Muscle layer of duodenum (tissue), 2 donors: Measurements from ENCODE around the gene SAMD13.
A peak's percentile ranks its signal among the peaks of the same experiment; 100 is the strongest.
"Not testable (repeated sequence)": the region's sequence is repeated elsewhere in the genome, so short reads cannot be mapped to it uniquely, and the experiment has no call there.

Source experiments
- H3K27ac ChIP-seq: one replicate; pipeline ENCODE4 v1.7.0; 2013; ENCODE audit warnings: mild to moderate bottlenecking, low read length
- H3K27me3 ChIP-seq: one replicate; pipeline ENCODE4 v1.7.0; 2013; ENCODE audit warnings: low read depth, mild to moderate bottlenecking, control low read depth, low read length
- H3K36me3 ChIP-seq, 2 donors: one replicate each; pipeline ENCODE4 v1.7.0; 2013; ENCODE audit warnings: low read length in 2 of 2, control low read depth in 1 of 2, mild to moderate bottlenecking in 1 of 2; ENCODE audit not compliant: insufficient read depth in 2 of 2, control insufficient read depth in 1 of 2
- H3K4me1 ChIP-seq, 2 donors: one replicate each; pipeline ENCODE4 v1.7.0; 2013; ENCODE audit warnings: low read length in 2 of 2, mild to moderate bottlenecking in 2 of 2, control low read depth in 1 of 2, moderate library complexity in 1 of 2; ENCODE audit not compliant: insufficient read depth in 2 of 2, control insufficient read depth in 1 of 2
- H3K4me3 ChIP-seq, 2 donors: one replicate each; pipeline ENCODE4 v1.7.0; 2013; ENCODE audit warnings: low read length in 2 of 2, low read depth in 1 of 2, mild to moderate bottlenecking in 1 of 2
- H3K9me3 ChIP-seq, 2 donors: one replicate each; pipeline ENCODE4 v1.7.0; 2013; ENCODE audit warnings: low read length in 2 of 2, control low read depth in 1 of 2, mild to moderate bottlenecking in 1 of 2; ENCODE audit not compliant: control insufficient read depth in 1 of 2
- donor health status: healthy.

The SAMD13 gene

DNA sequence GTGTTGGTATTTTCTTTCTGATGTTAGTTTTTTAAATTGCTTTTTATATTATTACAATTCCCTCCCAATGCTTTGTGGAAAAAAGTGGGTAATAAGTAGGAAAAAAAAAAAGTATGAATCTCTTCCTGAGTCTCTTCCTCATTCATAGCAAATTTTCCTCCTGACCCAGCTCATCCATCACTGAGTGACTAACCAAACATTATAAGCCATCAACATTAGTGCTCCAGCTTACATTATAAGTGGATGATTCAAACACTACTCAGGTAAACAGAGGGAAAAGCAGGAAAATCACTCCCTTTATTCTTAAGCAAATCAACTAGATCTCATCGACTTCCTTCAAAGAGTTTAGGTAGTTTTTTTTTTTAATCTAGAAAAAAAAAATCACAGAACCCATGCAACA lies 15.4 kb upstream of the SAMD13 start:
- H3K27me3 ChIP-seq: no peaks in the 10 kb centered on the region
- H3K4me1 ChIP-seq: no peaks in the 10 kb centered on the region
- H3K4me3 ChIP-seq: no peak overlapping the region
- H3K27ac ChIP-seq: no peak overlapping the region
- no peaks in the 10 kb centered on the region for H3K36me3 ChIP-seq
- peaks cover 0 to 17% of the 10 kb centered on the region in 2 donors for H3K9me3 ChIP-seq

DNA sequence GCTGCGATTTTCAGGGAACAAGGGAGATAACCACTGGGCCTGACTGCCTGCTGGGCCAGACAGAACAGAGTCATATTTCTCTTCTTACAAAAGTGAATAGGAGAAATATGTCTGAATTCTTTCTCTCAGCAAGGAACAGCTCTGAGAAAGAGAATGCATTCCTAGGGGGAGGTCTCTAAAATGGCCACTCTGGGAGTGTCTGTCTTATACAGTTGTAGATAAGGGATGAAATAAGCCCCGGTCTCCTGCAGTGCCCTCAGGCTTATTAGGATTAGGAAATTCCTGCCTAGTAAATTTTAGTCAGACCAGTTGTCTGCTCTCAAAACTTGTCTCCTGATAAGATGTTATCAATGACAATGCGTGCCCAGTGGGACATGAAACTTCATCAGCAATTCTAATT lies 14.1 kb upstream of the SAMD13 start:
- H3K36me3 ChIP-seq, H3K4me3 ChIP-seq, H3K27ac ChIP-seq, H3K4me1 ChIP-seq, H3K27me3 ChIP-seq: not testable (repeated sequence)
- H3K9me3 ChIP-seq: peaks cover 0 to 17% of the 10 kb centered on the region in 2 donors

DNA sequence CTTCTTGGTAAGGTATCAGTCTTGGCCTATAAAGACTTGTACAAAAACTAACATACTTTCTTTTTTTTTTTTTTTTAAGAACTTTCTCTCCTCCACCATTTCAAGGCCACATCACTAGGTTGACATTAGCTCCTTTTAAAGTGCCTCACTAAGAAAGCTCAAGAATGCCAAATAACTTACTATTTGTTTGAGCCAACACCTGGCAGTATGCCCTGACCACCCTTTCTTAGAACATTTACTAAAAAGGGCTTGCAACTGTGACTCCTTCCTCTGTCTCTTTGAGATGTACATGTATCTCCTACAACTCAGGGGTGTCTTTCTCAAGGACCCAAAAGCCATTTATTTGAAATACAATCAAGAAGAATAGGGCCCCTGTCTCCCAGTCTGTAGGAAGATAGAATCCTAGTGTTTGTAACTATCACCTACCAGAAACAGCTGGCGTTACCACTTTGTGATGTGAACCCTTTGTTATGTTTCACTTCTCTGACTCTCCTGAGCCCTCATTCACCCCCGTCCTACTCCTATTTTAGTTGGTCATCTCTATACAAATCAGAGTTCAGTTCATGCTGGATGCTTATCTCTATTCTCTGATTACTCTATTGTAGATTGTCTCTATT lies 12.2 kb upstream of the SAMD13 start:
- Histone ChIP-seq H3K27me3 (no peaks in the 10 kb centered on the region), H3K4me3 (no peak overlapping the region), H3K4me1 (no peaks in the 10 kb centered on the region), H3K9me3 (peaks cover 0 to 17% of the 10 kb centered on the region in 2 donors), H3K27ac (no peak overlapping the region), H3K36me3 (no peaks in the 10 kb centered on the region)

DNA sequence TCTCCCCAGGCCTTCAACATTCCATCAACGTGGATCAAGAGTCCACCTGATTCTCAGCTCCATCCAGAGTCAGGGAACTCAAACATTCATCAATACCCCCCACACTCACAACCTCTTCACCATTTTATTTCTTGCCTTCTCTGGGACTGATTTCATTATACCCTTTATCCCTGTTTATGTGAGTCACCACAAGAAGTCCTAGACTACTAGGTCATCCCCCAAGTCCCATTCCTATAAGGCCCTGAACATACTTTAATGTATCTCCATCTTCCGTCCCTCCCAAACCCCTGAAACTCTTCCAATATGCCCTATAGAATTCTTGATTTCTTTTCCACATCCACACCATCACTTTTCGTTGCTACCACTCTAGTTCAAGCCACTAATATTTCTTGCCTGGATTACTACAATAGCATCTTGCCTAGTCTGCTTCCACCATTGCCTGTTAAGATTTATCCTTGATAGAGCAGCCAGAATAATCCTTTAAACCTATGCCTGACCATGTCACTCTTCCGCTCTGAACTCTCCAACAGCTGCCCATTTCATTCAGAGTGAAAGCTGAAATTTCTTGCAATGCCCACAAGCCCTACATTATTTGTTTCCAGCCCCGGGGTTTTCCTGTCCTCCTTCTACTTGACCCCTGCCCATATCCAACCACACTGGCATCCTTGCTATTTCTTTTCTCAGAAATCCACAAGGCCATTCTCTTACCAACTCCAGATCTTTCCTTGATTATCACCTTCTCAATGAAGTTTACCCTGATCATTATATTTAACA lies 9.4 kb upstream of the SAMD13 start:
- no peak overlapping the region for H3K27ac ChIP-seq

DNA sequence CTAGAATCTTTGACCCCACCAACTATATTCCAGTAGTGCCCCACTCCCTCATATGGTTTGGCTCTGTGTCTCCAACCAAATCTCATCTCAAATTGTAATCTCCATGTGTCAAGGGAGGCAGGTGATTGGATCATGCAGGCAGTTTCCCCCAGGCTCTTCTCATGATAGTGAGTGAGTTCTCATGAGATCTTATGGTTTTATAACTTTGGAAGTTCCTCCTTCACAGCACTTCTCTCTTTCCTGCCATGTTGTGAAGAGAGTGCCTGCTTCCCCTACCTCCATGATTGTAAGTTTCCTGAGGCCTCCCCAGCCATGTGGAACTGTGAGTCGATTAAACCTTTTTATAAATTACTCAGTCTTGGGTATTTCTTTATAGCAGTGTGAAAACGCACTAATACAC lies 7.7 kb upstream of the SAMD13 start:
- Histone ChIP-seq H3K27ac (no peak overlapping the region), H3K27me3 (no peaks in the 10 kb centered on the region), H3K9me3 (peaks cover 2 to 6% of the 10 kb centered on the region in 2 donors), H3K36me3 (no peaks in the 10 kb centered on the region), H3K4me3 (no peak overlapping the region), H3K4me1 (no peaks in the 10 kb centered on the region)

More for the DNA sequence above, 9.4 kb upstream of the SAMD13 start:
- H3K9me3 ChIP-seq: peaks cover 6 to 12% of the 10 kb centered on the region in 2 donors
- H3K27me3 ChIP-seq: no peaks in the 10 kb centered on the region
- H3K4me1 ChIP-seq: no peaks in the 10 kb centered on the region
- H3K36me3 ChIP-seq: no peaks in the 10 kb centered on the region
- H3K4me3 ChIP-seq: no peak overlapping the region

DNA sequence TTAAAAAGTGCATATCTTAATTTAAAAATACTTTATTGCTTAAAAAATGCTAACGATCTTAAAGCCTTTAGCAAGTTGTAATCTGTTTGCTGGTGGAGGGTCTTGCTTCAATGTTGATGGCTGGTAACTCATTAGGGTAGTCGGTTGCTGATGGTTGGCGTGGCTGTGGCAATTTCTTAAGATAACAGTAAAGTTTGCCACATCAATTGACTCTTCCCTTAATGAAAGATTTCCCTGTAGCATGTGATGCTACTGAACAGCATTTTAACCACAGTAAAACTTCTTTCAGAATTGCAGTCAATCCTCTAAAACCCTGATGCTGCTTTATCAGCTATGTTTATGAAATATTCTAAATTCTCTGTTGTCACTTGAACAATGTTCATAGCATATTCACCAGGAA lies 6.8 kb upstream of the SAMD13 start:
- Histone ChIP-seq H3K36me3 (no peaks in the 10 kb centered on the region), H3K27ac (no peak overlapping the region), H3K4me1 (no peaks in the 10 kb centered on the region), H3K9me3 (peaks cover 0 to 6% of the 10 kb centered on the region in 2 donors), H3K4me3 (no peak overlapping the region), H3K27me3 (no peaks in the 10 kb centered on the region)

DNA sequence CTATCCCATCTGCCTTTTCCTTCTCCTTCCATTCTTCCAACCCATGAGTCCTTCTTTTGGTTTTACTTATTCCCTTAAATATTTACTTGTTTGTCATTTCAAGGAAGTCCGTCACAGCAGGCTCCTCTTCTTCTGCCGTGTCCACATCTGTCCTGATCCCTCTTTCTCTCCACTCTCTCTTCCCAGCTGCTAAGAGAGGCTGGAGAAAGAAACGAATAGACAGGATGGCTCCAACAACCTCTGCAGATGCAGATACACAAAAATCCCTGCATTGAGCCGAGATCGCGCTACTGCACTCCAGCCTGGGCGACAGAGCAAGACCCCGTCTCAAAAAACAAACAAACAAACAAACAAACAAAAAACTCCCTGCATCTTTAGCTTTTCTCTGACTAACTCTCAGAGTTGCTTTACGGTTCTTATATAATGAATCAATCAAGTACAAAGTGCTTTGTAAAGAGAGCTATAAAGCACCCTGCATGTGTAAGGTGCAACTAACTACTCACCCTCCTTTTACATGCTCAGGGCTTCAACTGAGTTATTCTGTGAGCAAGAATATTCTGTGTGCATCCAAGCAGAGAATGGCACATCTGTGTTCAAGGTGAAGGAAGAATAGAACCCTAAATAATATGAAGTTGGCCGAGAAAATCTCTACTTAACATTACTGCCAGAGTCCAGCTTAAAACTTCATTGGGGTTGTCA lies 3.8 kb upstream of the SAMD13 start:
- H3K27me3 ChIP-seq: no peaks in the 10 kb centered on the region
- H3K36me3 ChIP-seq: no peaks in the 10 kb centered on the region
- peaks cover 7 to 9% of the 10 kb centered on the region in 2 donors for H3K4me1 ChIP-seq
- H3K4me3 ChIP-seq: peak overlapping the region; percentile 82 to 97
- peak overlapping the region; percentile 61 for H3K27ac ChIP-seq
- peaks cover 0 to 6% of the 10 kb centered on the region in 2 donors for H3K9me3 ChIP-seq

DNA sequence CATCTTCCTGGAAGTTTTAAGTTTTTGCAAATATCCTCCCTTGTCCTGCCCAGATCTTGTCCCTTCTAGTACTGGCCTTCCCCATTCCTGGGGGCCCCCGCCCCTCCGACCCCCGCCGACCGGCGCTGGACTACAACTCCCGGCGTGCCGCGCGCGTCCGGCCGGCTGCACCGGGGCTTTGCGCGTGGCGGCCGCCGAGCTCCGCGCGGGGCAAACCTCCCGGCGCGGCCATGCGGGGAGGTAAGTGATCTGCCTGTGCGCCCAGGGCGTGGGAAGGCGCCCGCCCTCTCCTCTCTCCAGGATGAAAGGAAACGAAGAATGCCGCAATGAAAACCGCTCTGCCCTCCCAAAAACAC lies 3.2 kb upstream of the SAMD13 start:
- Histone ChIP-seq H3K27me3 (no peaks in the 10 kb centered on the region), H3K4me1 (peaks cover 7 to 12% of the 10 kb centered on the region in 2 donors), H3K36me3 (no peaks in the 10 kb centered on the region), H3K4me3 (peak overlapping the region; percentile 82 to 97), H3K27ac (peak overlapping the region; percentile 89), H3K9me3 (peaks cover 0 to 6% of the 10 kb centered on the region in 2 donors)

DNA sequence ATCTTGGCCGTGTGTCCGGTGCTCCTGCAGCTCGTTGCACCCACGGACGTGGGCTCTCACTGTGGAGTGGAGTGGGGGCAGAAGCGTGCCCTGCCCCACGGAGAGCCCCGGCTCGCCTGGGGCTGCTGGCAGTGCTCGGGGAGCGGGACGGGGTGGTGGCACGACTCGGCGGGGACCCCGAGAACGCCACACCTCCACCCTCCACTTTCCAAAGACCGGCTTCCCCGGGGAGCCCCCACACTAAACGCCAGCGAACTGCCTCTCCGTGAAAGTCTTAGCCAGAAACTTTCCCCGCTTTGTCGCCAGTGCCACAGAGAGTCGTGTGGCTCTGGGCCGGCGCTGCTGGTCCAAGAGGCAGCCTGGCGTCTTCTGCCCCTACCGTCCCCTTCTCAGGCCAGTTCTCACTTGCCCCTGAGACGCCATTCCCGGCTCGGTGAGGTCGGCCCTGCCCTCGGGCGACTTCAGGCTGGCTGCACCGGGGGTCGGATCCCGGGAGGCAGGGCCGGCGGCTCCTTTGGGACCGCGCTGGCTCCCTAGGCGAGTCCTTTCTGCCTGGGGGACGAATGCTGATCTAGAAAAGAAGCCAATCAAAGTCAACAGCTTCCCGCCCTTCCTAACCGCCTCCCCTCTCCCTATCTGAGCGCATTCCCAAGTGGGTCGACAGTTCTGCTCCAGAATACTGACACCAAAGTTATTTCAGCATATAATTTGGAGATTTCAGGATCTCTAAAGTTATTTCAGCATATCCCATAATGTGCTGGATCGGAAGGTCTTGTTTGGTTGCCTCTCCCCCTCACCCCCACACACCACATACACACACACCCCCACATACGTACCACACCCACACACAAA lies 2.6 kb upstream of the SAMD13 start:
- H3K27ac ChIP-seq: peak overlapping the region; percentile 89
- H3K4me1 ChIP-seq: peaks cover 7 to 13% of the 10 kb centered on the region in 2 donors
- peak overlapping the region; percentile 82 to 97 for H3K4me3 ChIP-seq
- no peaks in the 10 kb centered on the region for H3K36me3 ChIP-seq
- H3K9me3 ChIP-seq: peaks cover 0 to 6% of the 10 kb centered on the region in 2 donors
- no peaks in the 10 kb centered on the region for H3K27me3 ChIP-seq

DNA sequence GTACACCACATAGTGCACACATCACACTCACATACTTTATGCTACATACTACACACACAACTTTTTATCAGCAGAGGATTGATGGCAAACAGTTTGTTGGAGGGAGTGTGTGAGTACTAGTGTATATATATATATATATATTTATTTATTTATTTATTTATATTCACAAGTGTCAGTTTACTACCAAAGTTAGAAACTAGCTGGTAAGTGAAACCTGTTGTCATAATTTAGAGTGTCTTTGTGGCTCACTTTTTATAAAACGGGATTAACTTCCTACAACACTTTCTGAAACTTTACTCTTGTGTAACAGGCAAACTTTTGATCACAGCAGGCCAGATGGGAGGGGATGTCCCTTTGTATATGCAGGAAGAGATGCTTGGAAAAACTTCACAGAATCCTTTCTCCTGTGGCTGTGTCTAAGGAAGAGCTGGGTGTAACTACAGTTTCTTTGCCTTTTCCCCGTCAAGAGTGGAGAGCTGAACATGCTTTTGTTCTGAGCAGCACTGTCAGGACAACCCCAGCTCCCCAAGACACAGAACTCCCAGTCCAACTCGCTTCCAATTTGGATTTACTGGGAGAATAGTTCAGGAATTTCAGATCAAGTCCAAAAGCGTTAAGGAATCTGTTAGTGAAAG lies 1.9 kb upstream of the SAMD13 start:
- H3K4me1 ChIP-seq: peaks cover 7 to 13% of the 10 kb centered on the region in 2 donors
- no peaks in the 10 kb centered on the region for H3K27me3 ChIP-seq
- H3K9me3 ChIP-seq: peaks cover 0 to 6% of the 10 kb centered on the region in 2 donors
- no peaks in the 10 kb centered on the region for H3K36me3 ChIP-seq
- H3K27ac ChIP-seq: peak overlapping the region; percentile 89
- H3K4me3 ChIP-seq: peak overlapping the region; percentile 82 to 97
